Right kidney (tissue), 1 donor: ENCODE data around the gene CCND1.
"Not testable (repeated sequence)": the region's sequence is repeated elsewhere in the genome, so short reads cannot be mapped to it uniquely, and the experiment has no call there.

Source experiments
- DNase-seq: peaks from one replicate; pipeline ENCODE4 v3.0.0-alpha.2; 2016

CCND1 gene

DNA sequence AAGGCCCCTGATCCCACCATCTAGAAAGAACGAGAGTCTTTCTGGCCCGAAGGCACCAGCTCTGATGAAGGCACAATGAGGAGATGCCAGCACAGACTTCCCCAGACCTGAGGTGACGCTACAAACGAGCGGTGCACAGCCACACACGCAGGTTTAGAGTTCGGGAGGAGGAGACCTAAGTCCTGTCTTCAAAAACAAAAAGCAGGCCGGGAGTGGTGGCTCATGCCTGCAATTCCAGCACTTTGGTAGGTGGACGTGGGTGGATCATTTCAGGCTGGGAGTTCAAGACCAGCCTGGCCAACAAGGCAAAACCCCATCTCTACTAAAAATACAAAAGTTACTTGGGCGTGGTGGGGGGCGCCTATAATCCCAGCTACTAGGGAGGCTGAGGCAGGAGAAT, 24.7 kb downstream of the CCND1 start:
- no peak for DNase-seq

GRCh38 chr11:69666261-69666660, 25.3 kb downstream of the CCND1 start:
- no peak for DNase-seq

GRCh38 chr11:69666752-69667536, 26.0 kb downstream of the CCND1 start:
- no peak for DNase-seq

DNA sequence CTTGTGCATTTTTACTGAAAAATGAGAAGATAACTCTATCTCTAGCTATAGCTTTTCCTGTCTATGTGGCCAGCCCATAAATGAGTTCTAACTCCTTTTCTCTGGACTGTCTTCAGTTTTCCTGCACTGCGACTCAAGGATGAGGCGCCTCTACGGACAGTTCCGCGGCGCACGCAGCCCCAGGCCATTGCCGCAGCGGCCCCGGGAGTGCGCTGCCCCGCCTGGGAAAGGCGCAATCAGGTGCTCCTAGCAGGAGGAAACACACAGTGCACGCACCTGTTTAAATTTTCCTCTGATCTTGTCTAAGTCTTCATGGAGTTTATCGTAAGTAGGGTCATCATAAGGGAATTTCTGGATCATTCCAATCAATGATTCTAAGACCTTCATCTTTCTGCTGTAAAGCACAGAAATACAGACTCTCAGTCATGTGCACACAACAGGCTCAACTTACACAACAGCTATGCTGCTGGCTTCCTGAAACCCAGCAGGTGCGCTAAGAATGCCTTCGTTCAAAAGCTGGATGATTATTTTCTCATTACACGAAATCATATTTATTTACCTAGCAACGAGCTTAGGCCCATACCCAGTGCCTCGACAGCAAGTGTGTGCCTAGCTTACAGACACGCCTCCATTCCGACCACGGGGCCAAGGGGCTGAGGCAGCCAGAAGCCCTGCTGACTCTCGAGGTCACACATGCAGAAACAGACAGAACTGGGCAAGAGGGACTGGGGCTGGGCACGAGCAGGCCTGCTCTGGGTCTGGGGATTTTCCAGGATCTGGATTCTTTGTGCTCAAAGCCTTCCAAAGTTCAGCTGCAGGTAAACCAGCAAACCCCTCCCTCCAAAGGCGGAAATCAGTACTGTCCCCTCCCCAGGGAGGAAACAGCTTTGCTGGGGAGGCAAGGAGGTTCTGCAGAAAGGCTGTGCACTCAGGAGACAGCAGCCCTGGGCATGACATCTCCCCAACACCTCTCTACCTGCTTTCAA, 27.0 kb downstream of the CCND1 start:
- DNase-seq, result no peak

GRCh38 chr11:69669486-69669885, 28.5 kb downstream of the CCND1 start:
- no peak for DNase-seq

DNA sequence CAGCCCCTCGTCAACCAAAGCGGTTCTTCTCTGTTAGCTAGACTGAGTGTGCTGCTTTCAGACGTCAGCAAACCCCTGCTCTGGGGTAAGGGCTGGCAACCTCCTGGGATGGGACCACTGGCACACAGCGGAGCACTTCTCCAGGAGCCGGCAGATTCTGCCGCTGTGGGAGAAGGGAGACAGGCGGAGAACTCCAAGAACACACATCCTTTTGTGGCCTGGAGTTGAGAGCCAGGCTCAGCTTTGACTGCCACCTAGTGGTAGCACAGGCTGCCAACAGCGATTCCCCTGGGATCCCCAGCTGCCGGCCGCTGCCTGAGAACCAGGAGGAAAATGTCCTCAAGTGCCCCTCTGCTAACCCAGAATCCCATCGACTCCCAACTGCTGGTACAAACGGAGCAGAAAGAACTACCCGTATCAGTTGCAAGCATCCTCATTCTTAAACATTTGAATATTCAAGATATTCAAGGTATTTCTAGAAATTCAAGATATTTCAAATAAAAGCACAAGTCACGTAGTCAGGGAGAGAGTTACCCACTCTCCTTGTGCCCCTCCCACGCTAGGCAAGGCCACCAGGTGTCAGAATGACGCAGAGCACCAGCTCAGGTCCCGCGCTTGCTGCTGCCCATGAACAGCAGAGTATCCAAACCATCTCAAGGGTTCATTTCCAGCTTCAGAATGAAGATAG, 29.3 kb downstream of the CCND1 start:
- DNase-seq, result peak; percentile 65

GRCh38 chr11:69671734-69672465, 30.9 kb downstream of the CCND1 start:
- DNase-seq, result no peak

- no peak for DNase-seq
These were observed 33.4 kb downstream of the CCND1 start for GRCh38 chr11:69674267-69674885.

GRCh38 chr11:69674886-69675714, 34.1 kb downstream of the CCND1 start, which contains the start of gene LTO1:
Gene LTO1, minus strand, starts transcription at chr11:69675353. Its CDS starts 114 bp downstream, at chr11:69675239.
- DNase-seq, result peak; percentile 95

DNA sequence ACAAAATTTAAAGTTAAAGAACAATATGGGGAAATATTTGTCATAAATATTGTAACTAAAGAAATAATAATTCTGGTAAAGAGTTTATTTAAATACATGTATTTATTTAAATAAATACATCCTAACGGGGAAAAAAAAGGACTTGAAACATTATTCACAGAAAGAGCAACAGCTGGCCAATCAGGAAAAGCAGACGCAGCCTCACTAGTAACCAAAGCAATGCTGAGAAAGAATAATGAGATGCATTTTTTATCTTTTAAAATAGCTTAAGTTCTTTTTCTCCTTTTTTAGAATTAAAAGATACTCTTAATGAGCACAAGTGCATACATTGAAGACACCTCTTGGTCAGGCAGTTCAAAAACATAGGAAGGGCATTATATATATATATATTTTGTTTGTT, 36.8 kb downstream of the CCND1 start:
- no peak for DNase-seq

- DNase-seq, result no peak
These were observed 39.7 kb downstream of the CCND1 start for GRCh38 chr11:69680688-69681087.

DNA sequence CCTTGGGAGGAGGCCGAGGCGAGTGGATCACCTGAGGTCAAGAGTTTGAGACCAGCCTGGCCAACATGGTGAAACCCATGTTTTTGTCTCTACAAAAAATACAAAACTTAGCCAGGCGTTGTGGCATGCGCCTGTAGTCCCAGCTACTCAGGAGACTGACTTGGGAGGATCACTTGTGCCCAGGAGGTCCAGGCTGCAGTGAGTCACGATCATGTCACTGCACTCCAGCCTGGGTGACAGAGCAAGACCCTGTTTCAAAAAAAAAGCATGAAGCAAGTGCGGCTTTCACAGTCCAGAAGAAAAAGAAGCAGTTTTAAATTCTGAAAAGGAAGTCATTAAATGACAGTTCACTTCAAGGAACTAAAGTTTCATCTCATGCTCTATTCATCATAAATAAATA, 41.3 kb downstream of the CCND1 start:
- no peak for DNase-seq

DNA sequence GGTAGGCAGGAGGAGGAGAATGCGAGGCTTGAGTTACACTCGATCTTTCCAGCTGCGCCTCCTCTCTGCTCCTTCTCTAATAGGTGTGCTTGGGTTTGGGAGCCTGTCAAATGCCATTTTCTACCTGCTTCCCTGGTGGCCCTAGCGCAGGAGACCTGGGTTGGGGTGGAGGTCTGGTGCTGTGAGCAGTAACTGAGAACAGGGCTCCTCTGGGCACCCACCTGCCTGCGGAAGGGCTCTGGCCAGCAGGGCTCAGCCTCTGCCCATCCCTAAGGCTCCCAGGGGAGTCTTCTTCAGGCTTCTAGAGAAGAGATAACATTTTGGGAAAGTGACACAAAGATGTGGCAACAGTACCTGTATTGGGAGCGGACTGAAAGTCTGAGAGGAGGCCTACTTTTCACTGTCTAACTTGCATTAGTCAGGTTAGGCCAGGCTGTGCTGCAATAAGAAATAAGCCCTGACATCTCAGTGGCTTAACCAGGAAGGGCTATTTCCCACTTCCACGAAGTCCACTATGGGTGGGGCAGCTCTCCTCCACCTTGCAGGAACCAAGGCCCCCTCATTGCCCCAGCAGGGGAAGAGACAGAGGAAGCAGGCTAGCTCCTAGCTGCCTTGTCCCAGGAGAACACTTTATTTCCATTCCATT, 41.8 kb downstream of the CCND1 start:
- DNase-seq, result no peak

- no peak for DNase-seq
These were observed 42.9 kb downstream of the CCND1 start for GRCh38 chr11:69683764-69684333.

DNA sequence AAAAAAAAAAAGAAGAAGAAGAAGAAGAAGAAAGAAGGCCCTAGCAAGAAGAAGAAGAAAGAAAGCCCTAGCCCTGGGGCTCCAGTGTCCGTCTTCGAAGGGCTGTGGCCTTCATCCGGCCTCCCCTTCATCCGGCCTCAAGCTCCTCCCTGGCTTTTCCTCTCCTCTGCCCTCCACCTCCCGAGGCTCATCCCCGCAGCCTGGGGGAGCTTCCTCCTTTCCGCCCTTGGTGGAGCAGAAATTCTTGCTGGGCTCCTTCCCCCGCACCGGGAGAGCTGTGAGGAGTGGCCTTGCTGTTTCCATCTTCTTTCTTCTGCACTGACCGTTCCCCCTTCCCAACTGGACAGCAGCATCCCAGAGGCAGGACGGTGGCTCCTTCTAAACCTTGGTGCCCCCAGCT, 43.7 kb downstream of the CCND1 start:
- no peak for DNase-seq

DNA sequence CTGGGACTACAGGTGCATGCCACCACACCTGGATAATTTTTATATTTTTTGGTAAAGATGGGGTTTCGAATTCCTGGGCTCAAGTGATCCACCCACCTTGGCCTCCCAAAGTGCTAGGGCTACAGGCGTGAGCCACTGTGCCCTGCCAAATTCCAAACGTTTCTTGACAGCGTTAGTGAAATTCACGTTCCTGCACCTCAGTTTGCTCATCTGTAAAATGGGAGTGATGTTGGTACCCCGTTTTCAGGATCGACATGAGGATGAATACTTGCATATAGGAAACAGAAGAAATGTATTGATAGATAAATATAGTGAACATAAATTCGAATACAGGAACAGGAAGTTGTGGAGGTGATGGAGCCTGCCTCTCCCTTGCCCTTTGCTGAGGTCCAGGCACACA, 44.4 kb downstream of the CCND1 start:
- DNase-seq, result no peak

GRCh38 chr11:69686452-69686851, 45.5 kb downstream of the CCND1 start:
- DNase-seq, result no peak

DNA sequence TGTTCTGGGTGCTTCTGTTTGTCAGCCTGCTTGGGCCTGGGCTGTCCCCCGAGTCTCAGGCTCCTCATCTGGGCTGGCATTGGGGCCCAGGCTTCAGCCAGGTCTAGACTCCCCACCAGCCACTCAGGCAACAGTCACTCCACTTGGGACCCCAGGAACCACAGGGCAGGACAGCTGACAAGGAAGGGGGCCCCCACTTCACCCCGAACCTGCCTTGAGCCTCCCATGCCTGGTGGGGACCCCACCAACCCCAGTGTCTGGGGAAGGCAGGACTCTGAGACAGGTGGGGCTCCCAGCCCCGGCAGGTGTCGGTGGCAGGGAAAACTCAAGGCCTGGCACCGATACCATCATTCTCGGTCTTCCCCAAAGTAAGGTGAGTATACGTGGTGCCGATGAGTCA, 45.9 kb downstream of the CCND1 start:
- no peak for DNase-seq

DNA sequence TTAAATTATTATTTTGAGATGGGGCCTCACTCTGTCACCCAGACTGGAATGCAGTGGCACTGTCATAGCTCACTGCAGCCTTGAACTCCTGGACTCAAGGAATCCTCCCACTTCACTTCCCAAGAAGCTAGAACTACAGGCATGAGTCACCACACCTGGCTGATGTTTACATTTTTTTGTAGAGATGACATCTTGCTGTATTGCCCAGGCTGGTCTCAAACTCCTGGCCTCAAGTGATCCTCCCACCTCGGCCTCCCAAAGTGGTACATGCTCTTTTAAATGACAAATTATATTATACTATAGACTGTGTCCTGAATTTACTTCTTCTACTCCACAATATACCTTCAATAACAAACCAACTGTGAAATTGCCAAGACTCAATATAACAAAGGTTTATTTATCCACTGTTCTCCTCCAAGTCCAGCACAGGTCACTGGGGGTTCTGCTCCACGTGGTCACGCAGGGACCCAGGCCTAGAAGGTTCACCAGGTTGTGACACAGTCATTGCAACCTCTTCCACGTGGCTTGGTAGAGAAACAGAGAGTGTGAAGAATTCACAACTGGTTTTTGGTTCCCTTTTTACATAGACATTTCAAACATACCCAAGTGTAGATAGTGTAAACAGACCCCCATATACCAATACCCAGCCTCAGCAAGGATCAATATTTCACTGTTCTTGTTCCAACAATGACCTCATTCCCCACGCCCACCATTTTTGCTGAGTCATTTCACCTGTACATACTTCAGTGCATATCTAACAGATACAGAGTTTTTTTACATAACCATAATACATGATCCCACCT, 47.2 kb downstream of the CCND1 start:
- DNase-seq, result not testable (repeated sequence)
